ENCODE data around the gene AFF3. TPM values are rescaled to one million over a fixed set of nuclear protein-coding genes. Genes with fewer than 3 reads are reported as not detected.

The AFF3 gene
- total and polyA plus RNA-seq, 10 of the 15 experiments (the other 5 are each of a cell fraction or from before 2014, with no cell fraction given): 0.26 to 5.5 (median 3.0) TPM

GRCh38 chr2:99695130-99695943 is 447.1 kb downstream of the AFF3 start:
- Histone ChIP-seq H3K27ac (ENCODE audit: control insufficient read depth, insufficient read depth) (no peak overlapping the region), H3K4me1 (ENCODE audit: control insufficient read depth, insufficient read depth, low read length) (no peaks in the 10 kb centered on the region), H2AFZ (ENCODE audit: control insufficient read depth, low read depth, low read length) (no peak overlapping the region), H3K9ac (ENCODE audit: control insufficient read depth, insufficient read depth, low read length) (no peak overlapping the region), H3K9me3 (replicated peaks; ENCODE audit: control insufficient read depth, insufficient read depth, low read length) (no peaks in the 10 kb centered on the region), H3K4me3 (no peak overlapping the region), H3K36me3 (ENCODE audit: control insufficient read depth in 2 of 2, insufficient read depth in 2 of 2, low read length in 1 of 2) (no peaks in the 10 kb centered on the region), H3K79me2 (ENCODE audit: control insufficient read depth, insufficient read depth, low read length) (no peaks in the 10 kb centered on the region), H3K27me3 (replicated peaks in 1 of 2; ENCODE audit: control insufficient read depth in 2 of 2, insufficient read depth in 2 of 2, low read length in 1 of 2) (no peaks in the 10 kb centered on the region; a peak in 1 of 4 replicates), H4K20me1 (ENCODE audit: control insufficient read depth, insufficient read depth) (no peaks in the 10 kb centered on the region; the same call in 1 of the 2 replicates), H3K4me2 (ENCODE audit: control insufficient read depth, insufficient read depth) (no peak overlapping the region)
- ATAC-seq (no peak), FAIRE-seq (no peak), DNase-seq (ENCODE audit: low read depth, low spot score) (no peak)
- intact Hi-C loops (cut with micrococcal nuclease; ENCODE audit: unreplicated experiment) (no loop called here), in situ Hi-C loops (cut with MboI) (no loop called here)
- SMC1A ChIA-PET (ENCODE audit: uncharacterized antibody, unreplicated experiment): interaction anchor here (0.9 kb wide), 1 partner anchor 25 kb away, joined by 4 read pairs; no protein-coding TSS in a partner anchor
- WGBS (ENCODE audit: insufficient coverage, insufficient replicate concordance, low lambda C conversion rate, missing lambda C conversion rate): 53% methylated on average over 11 of the region's 11 CpGs
- CTCF ChIA-PET: no interaction called here
- no TSS peak for BruUV-seq (replicated peaks)
- RAD21 ChIA-PET (ENCODE audit: unreplicated experiment): no interaction called here
- POLR2A ChIA-PET: interaction anchor here (0.6 kb wide), 1 partner anchor 43 kb away, joined by 3 read pairs; no protein-coding TSS in a partner anchor
- TF ChIP-seq KLF5 (IDR thresholded peaks at IDR 0.05; ENCODE audit: partially characterized antibody): no peak

GRCh38 chr2:99694331-99694730 is 448.1 kb downstream of the AFF3 start:
- Histone ChIP-seq H3K79me2 (ENCODE audit: control insufficient read depth, insufficient read depth, low read length) (no peaks in the 10 kb centered on the region), H3K36me3 (ENCODE audit: control insufficient read depth in 2 of 2, insufficient read depth in 2 of 2, low read length in 1 of 2) (no peaks in the 10 kb centered on the region), H3K9ac (ENCODE audit: control insufficient read depth, insufficient read depth, low read length) (no peak overlapping the region), H3K27me3 (replicated peaks in 1 of 2; ENCODE audit: control insufficient read depth in 2 of 2, insufficient read depth in 2 of 2, low read length in 1 of 2) (no peaks in the 10 kb centered on the region; a peak in 1 of 4 replicates), H3K27ac (ENCODE audit: control insufficient read depth, insufficient read depth) (no peak overlapping the region), H3K4me2 (ENCODE audit: control insufficient read depth, insufficient read depth) (no peak overlapping the region), H4K20me1 (ENCODE audit: control insufficient read depth, insufficient read depth) (no peaks in the 10 kb centered on the region; the same call in 1 of the 2 replicates), H3K4me3 (no peak overlapping the region), H3K4me1 (ENCODE audit: control insufficient read depth, insufficient read depth, low read length) (no peaks in the 10 kb centered on the region), H3K9me3 (replicated peaks; ENCODE audit: control insufficient read depth, insufficient read depth, low read length) (no peaks in the 10 kb centered on the region), H2AFZ (ENCODE audit: control insufficient read depth, low read depth, low read length) (no peak overlapping the region)
- ChIA-PET RAD21 (ENCODE audit: unreplicated experiment) (no interaction called here), POLR2A (no interaction called here), CTCF (interaction anchor here (0.6 kb wide), 1 partner anchor 22 kb away, joined by 3 read pairs; no protein-coding TSS in a partner anchor), SMC1A (ENCODE audit: uncharacterized antibody, unreplicated experiment) (no interaction called here)
- BruUV-seq (replicated peaks): no TSS peak
- WGBS (ENCODE audit: insufficient coverage, insufficient replicate concordance, low lambda C conversion rate, missing lambda C conversion rate): 35% methylated on average over 7 of the region's 7 CpGs
- no peak for FAIRE-seq
- DNase-seq (ENCODE audit: low read depth, low spot score): no peak
- intact Hi-C loops (cut with micrococcal nuclease; ENCODE audit: unreplicated experiment): loop anchor here (5.0 kb wide), 1 partner anchor 137 kb away; no protein-coding TSS in a partner anchor
- ATAC-seq: no peak
- in situ Hi-C loops (cut with MboI): no loop called here
- TF ChIP-seq MTA2 (IDR thresholded peaks at IDR 0.05; ENCODE audit: low read depth): no peak
- no peak for TF ChIP-seq SKIL (IDR thresholded peaks at IDR 0.05; ENCODE audit: low read depth, poor library complexity, severe bottlenecking)
- TF ChIP-seq CEBPB (IDR thresholded peaks at IDR 0.05; ENCODE audit: borderline replicate concordance in 1 of 2, low read depth in 2 of 2, low read length in 2 of 2): no peak
- TF ChIP-seq NRF1 (conservative IDR thresholded peaks at IDR 0.05; ENCODE audit: low read depth, low read length): no peak
- no peak for TF ChIP-seq ZNF274 (IDR thresholded peaks at IDR 0.05; ENCODE audit: insufficient read depth, insufficient read length)
- TF ChIP-seq RAD21 (IDR thresholded peaks at IDR 0.05; ENCODE audit: insufficient read depth, low read depth, low read length): no peak
- TF ChIP-seq NFXL1 (IDR thresholded peaks at IDR 0.05; ENCODE audit: borderline replicate concordance): no peak
- TF ChIP-seq BCL11A (IDR thresholded peaks at IDR 0.05; ENCODE audit: low read depth, low read length): no peak
- no peak for TF ChIP-seq KLF5 (IDR thresholded peaks at IDR 0.05; ENCODE audit: partially characterized antibody)
- TF ChIP-seq RELB (IDR thresholded peaks at IDR 0.05; ENCODE audit: low read depth): no peak
- no peak for TF ChIP-seq IRF3 (IDR thresholded peaks at IDR 0.05)
- TF ChIP-seq POLR2A (IDR thresholded peaks at IDR 0.05; ENCODE audit: low read depth, low read length): no peak

Measured in GM12878 (cell line).